22Rv1 (cell line): ENCODE results near the gene ELP4.

Experiments
- CTCF ChIP-seq: fragments of 450-650 bp; IDR thresholded peaks from 2 replicates; pipeline ENCODE4 v1.5.1; 2017; ENCODE audit warnings: mild to moderate bottlenecking
- ZFX ChIP-seq: fragments of 450-650 bp; IDR thresholded peaks from 2 replicates; pipeline ENCODE4 v1.6.1; 2017; ENCODE audit warnings: antibody characterized with exemption, borderline replicate concordance

- TF ChIP-seq CTCF (no peak), ZFX (no peak)
Measured at GRCh38 chr11:31788085-31788484, 278.5 kb downstream of the ELP4 start.
